Measurements from ENCODE around the gene CACNA1H. TPM values are rescaled to one million over a fixed set of nuclear protein-coding genes. Genes with fewer than 3 reads are reported as not detected.

Gene CACNA1H
- total RNA-seq, 1 experiment from 2014 or later, result 24.3 TPM

GRCh38 chr16:1177750-1178149 lies 24.8 kb downstream of the CACNA1H start:
- DNase-seq (ENCODE audit: low read depth, low spot score) (no peak), ATAC-seq (no peak)
- ChIA-PET RAD21 (ENCODE audit: low non-redundant PET in 1 of 2, low total read pairs in 2 of 2, uncharacterized antibody in 2 of 2, unreplicated experiment in 2 of 2) (no interaction called here), POLR2A (no interaction called here), CTCF (no interaction called here)
- Histone ChIP-seq H3K9ac (ENCODE audit: low read length) (no peak overlapping the region), H3K4me3 (replicated peaks in 1 of 2; ENCODE audit: low read depth in 1 of 2, low read length in 2 of 2) (no peak overlapping the region), H3K9me2 (ENCODE audit: insufficient read depth) (no peaks in the 10 kb centered on the region), H4K20me1 (ENCODE audit: insufficient read depth) (no peaks in the 10 kb centered on the region), H3K4me1 (ENCODE audit: control insufficient read depth in 1 of 2, insufficient read depth in 2 of 2, low read length in 2 of 2) (peaks cover 38 to 49% of the 10 kb centered on the region in 2 experiments), H3K79me2 (ENCODE audit: insufficient read depth, low read length) (no peaks in the 10 kb centered on the region), H3K27ac (ENCODE audit: low read depth, low read length) (no peak overlapping the region), H3K36me3 (ENCODE audit: control insufficient read depth in 1 of 2, insufficient read depth in 2 of 2, low read length in 2 of 2) (no peaks in the 10 kb centered on the region), H2AFZ (ENCODE audit: low read depth, low read length, poor library complexity, severe bottlenecking) (no peak overlapping the region), H3K4me2 (ENCODE audit: low read length) (no peak overlapping the region), H3K27me3 (ENCODE audit: insufficient read depth, low read length) (no peaks in the 10 kb centered on the region), H3K9me3 (ENCODE audit: control insufficient read depth in 1 of 2, insufficient read depth in 1 of 2, low read depth in 1 of 2, low read length in 2 of 2) (no peaks in the 10 kb centered on the region)
- TF ChIP-seq, protein P1, sequence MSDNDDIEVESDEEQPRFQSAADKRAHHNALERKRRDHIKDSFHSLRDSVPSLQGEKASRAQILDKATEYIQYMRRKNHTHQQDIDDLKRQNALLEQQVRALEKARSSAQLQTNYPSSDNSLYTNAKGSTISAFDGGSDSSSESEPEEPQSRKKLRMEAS (IDR thresholded peaks at IDR 0.05), result no peak
- no peak for TF ChIP-seq POLR2AphosphoS5 (IDR thresholded peaks at IDR 0.05; ENCODE audit: low read depth, low read length)
- TF ChIP-seq EGR1 (IDR thresholded peaks at IDR 0.05; ENCODE audit: low read depth), result no peak
- no peak for TF ChIP-seq JUND (IDR thresholded peaks at IDR 0.05)
- TF ChIP-seq EZH2 (IDR thresholded peaks at IDR 0.05), result no peak
- no peak for TF ChIP-seq SIN3A (IDR thresholded peaks at IDR 0.05; ENCODE audit: low read depth)
- no peak for TF ChIP-seq YY1 (IDR thresholded peaks at IDR 0.05; ENCODE audit: extremely low read depth, insufficient replicate concordance, low read depth, low read length)
- TF ChIP-seq, protein P2, sequence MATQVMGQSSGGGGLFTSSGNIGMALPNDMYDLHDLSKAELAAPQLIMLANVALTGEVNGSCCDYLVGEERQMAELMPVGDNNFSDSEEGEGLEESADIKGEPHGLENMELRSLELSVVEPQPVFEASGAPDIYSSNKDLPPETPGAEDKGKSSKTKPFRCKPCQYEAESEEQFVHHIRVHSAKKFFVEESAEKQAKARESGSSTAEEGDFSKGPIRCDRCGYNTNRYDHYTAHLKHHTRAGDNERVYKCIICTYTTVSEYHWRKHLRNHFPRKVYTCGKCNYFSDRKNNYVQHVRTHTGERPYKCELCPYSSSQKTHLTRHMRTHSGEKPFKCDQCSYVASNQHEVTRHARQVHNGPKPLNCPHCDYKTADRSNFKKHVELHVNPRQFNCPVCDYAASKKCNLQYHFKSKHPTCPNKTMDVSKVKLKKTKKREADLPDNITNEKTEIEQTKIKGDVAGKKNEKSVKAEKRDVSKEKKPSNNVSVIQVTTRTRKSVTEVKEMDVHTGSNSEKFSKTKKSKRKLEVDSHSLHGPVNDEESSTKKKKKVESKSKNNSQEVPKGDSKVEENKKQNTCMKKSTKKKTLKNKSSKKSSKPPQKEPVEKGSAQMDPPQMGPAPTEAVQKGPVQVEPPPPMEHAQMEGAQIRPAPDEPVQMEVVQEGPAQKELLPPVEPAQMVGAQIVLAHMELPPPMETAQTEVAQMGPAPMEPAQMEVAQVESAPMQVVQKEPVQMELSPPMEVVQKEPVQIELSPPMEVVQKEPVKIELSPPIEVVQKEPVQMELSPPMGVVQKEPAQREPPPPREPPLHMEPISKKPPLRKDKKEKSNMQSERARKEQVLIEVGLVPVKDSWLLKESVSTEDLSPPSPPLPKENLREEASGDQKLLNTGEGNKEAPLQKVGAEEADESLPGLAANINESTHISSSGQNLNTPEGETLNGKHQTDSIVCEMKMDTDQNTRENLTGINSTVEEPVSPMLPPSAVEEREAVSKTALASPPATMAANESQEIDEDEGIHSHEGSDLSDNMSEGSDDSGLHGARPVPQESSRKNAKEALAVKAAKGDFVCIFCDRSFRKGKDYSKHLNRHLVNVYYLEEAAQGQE (IDR thresholded peaks at IDR 0.05; ENCODE audit: low read depth), result no peak
- BruUV-seq (replicated peaks), result no TSS peak
- intact Hi-C loops (cut with micrococcal nuclease), result no loop called here
